ENCODE results near the gene HPDL. TPM values are rescaled to one million over a fixed set of nuclear protein-coding genes. Genes with fewer than 3 reads are reported as not detected.
"Not testable (repeated sequence)": the region's sequence is repeated elsewhere in the genome, so short reads cannot be mapped to it uniquely, and the experiment has no call there.

The HPDL gene
- total RNA-seq, 1 experiment from 2014 or later, result not detected

DNA sequence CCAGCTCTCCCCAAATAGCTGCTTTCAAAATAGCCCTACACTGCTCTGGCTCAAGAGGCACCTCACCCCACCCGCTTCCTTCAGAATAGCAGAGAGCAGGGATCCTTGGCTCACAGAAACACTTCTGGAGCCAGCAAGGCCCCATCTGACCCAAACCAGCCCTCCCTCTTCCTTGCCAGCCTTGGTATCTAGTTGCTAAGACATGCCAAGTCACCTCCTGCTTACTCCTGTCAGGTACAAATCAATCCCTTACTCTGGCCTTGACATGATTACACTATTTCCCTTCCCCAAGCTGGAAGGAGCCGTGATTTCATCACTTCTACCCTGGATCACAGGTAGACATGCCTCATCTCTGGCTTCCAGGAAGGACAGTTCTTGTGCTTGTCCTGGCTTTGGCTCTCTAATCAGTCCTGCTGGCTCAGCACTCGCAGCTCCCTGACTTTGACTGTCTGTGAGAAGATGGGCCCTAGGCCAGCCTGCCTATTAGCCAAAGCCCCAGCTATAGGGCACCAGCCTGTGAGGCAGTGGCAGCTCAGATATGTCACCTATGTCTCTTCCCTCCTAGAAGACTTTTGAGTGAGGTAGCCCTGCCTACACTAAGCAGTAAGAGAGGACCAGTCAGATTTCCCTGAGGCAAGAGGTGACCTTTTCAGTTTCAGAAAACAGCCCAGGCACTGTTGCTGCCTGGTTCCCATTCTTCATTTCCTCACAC is 22.4 kb downstream of the HPDL start:
- no peak for DNase-seq
- H3K4me3 ChIP-seq (ENCODE audit: low read length), result no peak overlapping the region
- no peaks in the 10 kb centered on the region for H4K20me1 ChIP-seq (ENCODE audit: insufficient read depth, low read depth, low read length)
- H3K36me3 ChIP-seq (ENCODE audit: insufficient read depth, low read length), result peaks cover 5% of the 10 kb centered on the region; the same call in 1 of the 2 replicates
- no peaks in the 10 kb centered on the region for H3K9me3 ChIP-seq (ENCODE audit: low read length)
- no peak overlapping the region for H2AFZ ChIP-seq (ENCODE audit: low read length)
- no peak overlapping the region for H3K9ac ChIP-seq (ENCODE audit: low read length)
- H3K27me3 ChIP-seq (ENCODE audit: low read length), result no peaks in the 10 kb centered on the region
- H3K27ac ChIP-seq (ENCODE audit: low read length), result no peak overlapping the region
- no peaks in the 10 kb centered on the region for H3K4me1 ChIP-seq (ENCODE audit: low read length)
- no peak overlapping the region for H3K4me2 ChIP-seq (ENCODE audit: low read depth, low read length, poor library complexity, severe bottlenecking)
- no peaks in the 10 kb centered on the region for H3K9me2 ChIP-seq (replicated peaks; ENCODE audit: insufficient read depth, low read length)
- no peaks in the 10 kb centered on the region for H3K79me2 ChIP-seq (ENCODE audit: low read length)

DNA sequence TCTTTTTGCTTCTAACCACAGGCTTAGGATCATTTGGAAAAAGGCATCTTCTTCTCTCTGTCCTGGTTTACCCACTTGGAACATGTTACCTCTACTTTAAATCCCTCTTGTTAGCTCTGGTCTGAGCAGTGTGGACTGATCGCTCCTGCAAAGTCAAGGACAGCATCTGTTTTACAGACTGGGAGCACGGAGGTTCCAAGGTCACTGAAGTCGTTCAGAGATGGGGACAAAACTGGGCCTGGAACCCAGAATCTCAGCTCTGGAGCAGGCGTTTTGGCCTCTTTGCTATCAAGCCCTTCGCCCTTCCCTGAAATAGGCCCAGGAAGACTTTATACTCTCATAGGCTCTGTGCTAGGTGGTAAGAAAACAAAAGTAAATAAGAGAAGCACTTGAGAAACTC is 24.8 kb downstream of the HPDL start:
- DNase-seq, result no peak
- H3K4me1 ChIP-seq (ENCODE audit: low read length), result peaks cover 8% of the 10 kb centered on the region
- no peak overlapping the region for H2AFZ ChIP-seq (ENCODE audit: low read length)
- H3K9me3 ChIP-seq (ENCODE audit: low read length), result no peaks in the 10 kb centered on the region
- no peak overlapping the region for H3K9ac ChIP-seq (ENCODE audit: low read length)
- H3K4me3 ChIP-seq (ENCODE audit: low read length), result no peak overlapping the region
- no peaks in the 10 kb centered on the region for H3K36me3 ChIP-seq (ENCODE audit: insufficient read depth, low read length)
- no peaks in the 10 kb centered on the region for H4K20me1 ChIP-seq (ENCODE audit: insufficient read depth, low read depth, low read length)
- H3K27me3 ChIP-seq (ENCODE audit: low read length), result no peaks in the 10 kb centered on the region
- no peaks in the 10 kb centered on the region for H3K9me2 ChIP-seq (replicated peaks; ENCODE audit: insufficient read depth, low read length)
- H3K27ac ChIP-seq (ENCODE audit: low read length), result no peak overlapping the region
- no peak overlapping the region for H3K4me2 ChIP-seq (ENCODE audit: low read depth, low read length, poor library complexity, severe bottlenecking)
- H3K79me2 ChIP-seq (ENCODE audit: low read length), result no peaks in the 10 kb centered on the region

DNA sequence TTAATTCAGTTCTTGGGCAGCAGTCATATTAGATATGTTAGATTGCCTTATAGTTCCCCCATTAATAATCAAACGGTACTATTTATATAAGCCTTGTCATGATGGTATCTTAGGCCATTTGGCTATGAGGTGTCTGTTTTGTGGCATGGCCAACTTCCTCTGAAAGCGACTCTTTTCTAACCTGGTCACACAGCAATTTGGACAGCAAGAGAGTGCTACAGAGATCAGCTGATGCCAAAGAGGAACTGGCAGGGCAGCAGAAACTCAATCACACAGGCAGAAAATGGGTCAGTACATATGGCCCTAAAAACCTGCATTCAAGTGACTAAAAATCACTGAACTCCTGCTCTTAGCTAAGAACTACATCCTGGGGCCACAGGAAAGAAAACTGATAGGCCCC is 27.0 kb downstream of the HPDL start:
- H3K27me3 ChIP-seq (ENCODE audit: low read length), result no peaks in the 10 kb centered on the region
- no peaks in the 10 kb centered on the region for H3K36me3 ChIP-seq (ENCODE audit: insufficient read depth, low read length)
- no peaks in the 10 kb centered on the region for H3K9me3 ChIP-seq (ENCODE audit: low read length)
- no peak overlapping the region for H3K4me2 ChIP-seq (ENCODE audit: low read depth, low read length, poor library complexity, severe bottlenecking)
- H4K20me1 ChIP-seq (ENCODE audit: insufficient read depth, low read depth, low read length), result no peaks in the 10 kb centered on the region
- no peaks in the 10 kb centered on the region for H3K79me2 ChIP-seq (ENCODE audit: low read length)
- no peak for DNase-seq
- no peak overlapping the region for H3K4me3 ChIP-seq (ENCODE audit: low read length)
- peaks cover 8% of the 10 kb centered on the region for H3K4me1 ChIP-seq (ENCODE audit: low read length)
- H3K27ac ChIP-seq (ENCODE audit: low read length), result no peak overlapping the region
- H3K9ac ChIP-seq (ENCODE audit: low read length), result no peak overlapping the region
- H2AFZ ChIP-seq (ENCODE audit: low read length), result no peak overlapping the region
- H3K9me2 ChIP-seq (replicated peaks; ENCODE audit: insufficient read depth, low read length), result no peaks in the 10 kb centered on the region

DNA sequence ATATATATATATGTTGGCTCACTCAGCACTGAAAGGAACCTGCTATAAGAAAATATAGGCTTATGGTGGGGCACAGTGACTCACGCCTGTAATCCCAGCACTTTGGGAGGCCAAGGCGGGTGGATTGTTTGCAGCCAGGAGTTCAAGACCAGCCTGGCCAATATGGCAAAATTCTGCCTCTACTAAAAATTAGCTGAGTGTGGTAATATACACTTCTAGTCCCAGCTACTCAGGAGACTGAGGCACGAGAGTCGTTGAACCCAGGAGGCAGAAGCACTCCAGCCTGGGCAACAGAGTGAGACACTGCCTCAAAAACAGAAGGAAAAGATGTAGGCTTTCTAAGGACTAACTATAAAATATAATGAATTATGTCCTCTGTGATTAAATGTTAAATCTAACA is 28.1 kb downstream of the HPDL start:
- DNase-seq, result no peak
- Histone ChIP-seq H3K79me2 (ENCODE audit: low read length) (no peaks in the 10 kb centered on the region), H3K9ac (ENCODE audit: low read length) (no peak overlapping the region), H3K4me3 (ENCODE audit: low read length) (no peak overlapping the region), H3K36me3 (ENCODE audit: insufficient read depth, low read length) (no peaks in the 10 kb centered on the region), H3K27me3 (ENCODE audit: low read length) (no peaks in the 10 kb centered on the region), H4K20me1 (ENCODE audit: insufficient read depth, low read depth, low read length) (no peaks in the 10 kb centered on the region), H3K4me2 (ENCODE audit: low read depth, low read length, poor library complexity, severe bottlenecking) (no peak overlapping the region), H3K9me3 (ENCODE audit: low read length) (no peaks in the 10 kb centered on the region), H3K27ac (ENCODE audit: low read length) (no peak overlapping the region), H2AFZ (ENCODE audit: low read length) (no peak overlapping the region), H3K4me1 (ENCODE audit: low read length) (peaks cover 8% of the 10 kb centered on the region), H3K9me2 (replicated peaks; ENCODE audit: insufficient read depth, low read length) (no peaks in the 10 kb centered on the region)

DNA sequence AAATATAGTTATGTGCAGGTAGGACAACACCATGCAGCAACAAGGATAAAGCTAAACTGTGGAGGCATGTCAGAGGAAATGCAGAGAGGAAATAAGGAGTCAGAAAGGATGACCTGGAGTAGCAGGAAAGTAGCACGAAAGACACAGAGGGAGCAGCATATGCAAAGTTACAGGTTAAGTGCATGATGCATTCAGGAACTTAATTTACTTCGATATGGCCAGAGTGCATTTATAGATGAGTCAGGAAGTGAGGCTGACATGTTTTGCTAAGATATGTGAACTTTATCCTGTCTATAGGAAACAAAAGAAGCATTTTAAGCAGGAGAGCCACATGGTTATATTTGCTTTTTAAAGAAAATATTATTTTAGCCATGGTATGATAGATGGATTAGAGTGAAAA is 29.0 kb downstream of the HPDL start:
- Histone ChIP-seq H3K36me3 (ENCODE audit: insufficient read depth, low read length) (no peaks in the 10 kb centered on the region), H3K4me3 (ENCODE audit: low read length) (no peak overlapping the region), H3K9me3 (ENCODE audit: low read length) (no peaks in the 10 kb centered on the region), H3K4me1 (ENCODE audit: low read length) (peaks cover 12% of the 10 kb centered on the region), H3K4me2 (ENCODE audit: low read depth, low read length, poor library complexity, severe bottlenecking) (no peak overlapping the region), H3K9ac (ENCODE audit: low read length) (0 out of 2 replicates have a peak overlapping the region, but pooled peaks have one; percentile 12), H3K79me2 (ENCODE audit: low read length) (no peaks in the 10 kb centered on the region), H3K9me2 (replicated peaks; ENCODE audit: insufficient read depth, low read length) (no peaks in the 10 kb centered on the region), H2AFZ (ENCODE audit: low read length) (no peak overlapping the region), H3K27me3 (ENCODE audit: low read length) (no peaks in the 10 kb centered on the region), H3K27ac (ENCODE audit: low read length) (no peak overlapping the region), H4K20me1 (ENCODE audit: insufficient read depth, low read depth, low read length) (no peaks in the 10 kb centered on the region)
- no peak for DNase-seq

DNA sequence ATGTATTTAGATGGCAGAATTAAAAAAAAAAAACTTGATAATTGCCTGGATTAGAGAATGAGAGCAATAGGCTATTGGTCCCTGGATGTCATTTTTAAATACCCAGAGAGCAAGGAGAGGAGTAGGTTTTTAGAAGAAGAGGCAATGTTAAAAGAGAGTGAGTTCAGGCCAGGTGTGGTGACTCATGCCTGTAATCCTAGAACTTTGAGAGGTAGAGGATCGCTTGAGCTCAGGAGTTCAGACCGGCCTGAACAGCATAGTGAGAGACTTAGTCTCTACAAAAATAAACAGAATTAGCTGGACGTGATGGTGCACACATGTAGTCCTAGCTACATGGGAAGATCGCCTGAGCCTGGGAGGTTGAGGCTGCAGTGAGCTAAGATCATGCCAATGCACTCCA is 29.5 kb downstream of the HPDL start:
- no peaks in the 10 kb centered on the region for H4K20me1 ChIP-seq (ENCODE audit: insufficient read depth, low read depth, low read length)
- no peaks in the 10 kb centered on the region for H3K27me3 ChIP-seq (ENCODE audit: low read length)
- peaks cover 12% of the 10 kb centered on the region for H3K4me1 ChIP-seq (ENCODE audit: low read length)
- no peaks in the 10 kb centered on the region for H3K9me2 ChIP-seq (replicated peaks; ENCODE audit: insufficient read depth, low read length)
- H3K4me3 ChIP-seq (ENCODE audit: low read length), result no peak overlapping the region
- no peak overlapping the region for H2AFZ ChIP-seq (ENCODE audit: low read length)
- H3K27ac ChIP-seq (ENCODE audit: low read length), result no peak overlapping the region
- DNase-seq, result no peak
- H3K79me2 ChIP-seq (ENCODE audit: low read length), result no peaks in the 10 kb centered on the region
- no peaks in the 10 kb centered on the region for H3K36me3 ChIP-seq (ENCODE audit: insufficient read depth, low read length)
- no peak overlapping the region for H3K4me2 ChIP-seq (ENCODE audit: low read depth, low read length, poor library complexity, severe bottlenecking)
- no peaks in the 10 kb centered on the region for H3K9me3 ChIP-seq (ENCODE audit: low read length)
- no peak overlapping the region for H3K9ac ChIP-seq (ENCODE audit: low read length)

DNA sequence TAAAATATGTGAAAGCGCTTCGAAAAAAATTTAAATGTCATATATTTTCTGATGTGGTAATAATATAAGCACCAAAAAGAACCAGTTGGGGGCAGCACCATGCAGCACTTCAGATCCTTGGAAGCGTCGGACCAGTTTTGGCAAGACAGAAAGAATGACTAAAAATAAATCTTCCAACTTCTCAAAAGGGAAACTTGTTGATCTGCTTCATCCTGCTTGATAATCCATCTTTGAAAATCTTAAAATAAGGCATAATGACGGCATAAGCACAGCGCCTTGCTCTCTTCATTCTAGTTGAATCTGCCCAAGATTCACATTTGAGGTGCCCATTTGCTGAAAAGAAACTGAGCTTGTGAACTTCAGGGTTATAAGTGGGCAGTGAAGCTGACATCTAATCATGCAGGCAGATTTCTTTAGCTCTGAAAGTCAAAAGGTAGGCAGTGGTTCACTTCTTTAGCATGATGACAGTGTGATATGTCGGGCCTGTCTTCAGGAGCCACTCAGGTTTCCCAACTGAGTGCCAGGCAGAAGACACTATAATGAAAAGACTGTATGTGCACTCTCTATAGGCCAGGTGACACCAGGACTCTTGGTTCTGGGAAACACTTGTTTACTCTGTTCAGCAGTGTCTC is 33.3 kb downstream of the HPDL start:
- Histone ChIP-seq H3K79me2 (ENCODE audit: low read length) (no peaks in the 10 kb centered on the region), H2AFZ (ENCODE audit: low read length) (0 out of 2 replicates have a peak overlapping the region, but pooled peaks have one; percentile 34), H3K4me2 (ENCODE audit: low read depth, low read length, poor library complexity, severe bottlenecking) (peak overlapping the region; percentile 2), H3K36me3 (ENCODE audit: insufficient read depth, low read length) (no peaks in the 10 kb centered on the region), H3K27me3 (ENCODE audit: low read length) (no peaks in the 10 kb centered on the region), H3K4me1 (ENCODE audit: low read length) (peaks cover 12% of the 10 kb centered on the region), H3K27ac (ENCODE audit: low read length) (no peak overlapping the region), H3K4me3 (ENCODE audit: low read length) (no peak overlapping the region), H3K9me3 (ENCODE audit: low read length) (no peaks in the 10 kb centered on the region), H4K20me1 (ENCODE audit: insufficient read depth, low read depth, low read length) (no peaks in the 10 kb centered on the region), H3K9me2 (replicated peaks; ENCODE audit: insufficient read depth, low read length) (no peaks in the 10 kb centered on the region), H3K9ac (ENCODE audit: low read length) (no peak overlapping the region)
- peak; percentile 80 for DNase-seq

DNA sequence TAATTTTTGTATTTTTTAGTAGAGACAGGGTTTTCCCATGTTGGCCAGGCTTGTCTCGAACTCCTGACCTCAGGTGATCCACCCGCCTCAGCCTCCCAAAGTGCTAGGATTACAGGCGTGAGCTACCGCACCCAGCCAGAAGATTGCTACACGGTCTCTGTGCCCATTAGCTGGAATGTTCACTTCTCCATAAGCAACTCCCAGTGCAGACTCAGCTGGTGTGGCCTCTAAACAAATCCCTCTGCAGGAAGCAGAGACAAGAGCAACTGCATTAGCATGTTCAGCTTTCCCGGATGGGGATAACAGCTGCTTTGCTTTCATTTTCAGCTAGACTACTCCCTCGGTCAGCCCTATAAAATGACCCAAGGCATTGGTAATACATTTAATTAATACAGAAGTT is 34.3 kb downstream of the HPDL start:
- H4K20me1 ChIP-seq (ENCODE audit: insufficient read depth, low read depth, low read length); H3K27ac ChIP-seq (ENCODE audit: low read length); H3K9me3 ChIP-seq (ENCODE audit: low read length); H3K4me3 ChIP-seq (ENCODE audit: low read length); H3K36me3 ChIP-seq (ENCODE audit: insufficient read depth, low read length); H3K4me1 ChIP-seq (ENCODE audit: low read length); H3K27me3 ChIP-seq (ENCODE audit: low read length); H3K4me2 ChIP-seq (ENCODE audit: low read depth, low read length, poor library complexity, severe bottlenecking); H3K9ac ChIP-seq (ENCODE audit: low read length); DNase-seq; H3K79me2 ChIP-seq (ENCODE audit: low read length); H3K9me2 ChIP-seq (replicated peaks; ENCODE audit: insufficient read depth, low read length); H2AFZ ChIP-seq (ENCODE audit: low read length): not testable (repeated sequence)
